Measurements from ENCODE around the gene ECPAS.

Gene ECPAS

GRCh38 chr9:111481885-111482636, 2.1 kb downstream of the ECPAS start:
- H2AFZ ChIP-seq (ENCODE audit: low read depth, low read length, severe bottlenecking) = peak overlapping the region; percentile 89
- H3K36me3 ChIP-seq (ENCODE audit: low read length) = no peaks in the 10 kb centered on the region
- H3K9ac ChIP-seq (ENCODE audit: low read length) = peak overlapping the region; percentile 64
- H4K20me1 ChIP-seq (ENCODE audit: low read depth, low read length) = no peaks in the 10 kb centered on the region
- H3K9me3 ChIP-seq (ENCODE audit: insufficient read depth, low read length) = no peaks in the 10 kb centered on the region
- H3F3A ChIP-seq (ENCODE audit: insufficient read depth) = 0 out of 2 replicates have a peak, but pooled peaks cover 8% of the 10 kb centered on the region
- no peaks in the 10 kb centered on the region for H3K27me3 ChIP-seq (ENCODE audit: low read length)
- H3K4me2 ChIP-seq (ENCODE audit: low read depth, low read length, poor library complexity, severe bottlenecking) = peak overlapping the region; percentile 61
- H3K27ac ChIP-seq (ENCODE audit: low read depth, low read length) = no peak overlapping the region
- no peaks in the 10 kb centered on the region for H3K9me2 ChIP-seq (replicated peaks; ENCODE audit: insufficient read depth, low read length)
- peak overlapping the region; percentile 60 for H3K4me3 ChIP-seq (ENCODE audit: insufficient read depth, low read length, poor library complexity, severe bottlenecking)
- peaks cover 44% of the 10 kb centered on the region for H3K79me2 ChIP-seq (ENCODE audit: insufficient read depth, low read length)
- no peak for TF ChIP-seq CTCF (IDR thresholded peaks at IDR 0.05; ENCODE audit: insufficient read depth, low read length, poor library complexity, severe bottlenecking)
- TF ChIP-seq EZH2phosphoT487 (conservative IDR thresholded peaks at IDR 0.05; ENCODE audit: low read length) = no peak

- no peak overlapping the region for H3K4me3 ChIP-seq (ENCODE audit: insufficient read depth, low read length, poor library complexity, severe bottlenecking)
- peaks cover 75% of the 10 kb centered on the region for H3K79me2 ChIP-seq (ENCODE audit: insufficient read depth, low read length)
- no peaks in the 10 kb centered on the region for H3K9me2 ChIP-seq (replicated peaks; ENCODE audit: insufficient read depth, low read length)
- H3K27ac ChIP-seq (ENCODE audit: low read depth, low read length) = no peak overlapping the region
- H3K4me2 ChIP-seq (ENCODE audit: low read depth, low read length, poor library complexity, severe bottlenecking) = no peak overlapping the region
- H2AFZ ChIP-seq (ENCODE audit: low read depth, low read length, severe bottlenecking) = no peak overlapping the region
- no peak overlapping the region for H3K9ac ChIP-seq (ENCODE audit: low read length)
- TF ChIP-seq EZH2phosphoT487 (conservative IDR thresholded peaks at IDR 0.05; ENCODE audit: low read length) = no peak
- no peak for TF ChIP-seq CTCF (IDR thresholded peaks at IDR 0.05; ENCODE audit: insufficient read depth, low read length, poor library complexity, severe bottlenecking)
- H3F3A ChIP-seq (ENCODE audit: insufficient read depth) = 0 out of 2 replicates have a peak, but pooled peaks cover 8% of the 10 kb centered on the region
- no peaks in the 10 kb centered on the region for H4K20me1 ChIP-seq (ENCODE audit: low read depth, low read length)
- H3K9me3 ChIP-seq (ENCODE audit: insufficient read depth, low read length) = no peaks in the 10 kb centered on the region
- no peaks in the 10 kb centered on the region for H3K36me3 ChIP-seq (ENCODE audit: low read length)
- H3K27me3 ChIP-seq (ENCODE audit: low read length) = no peaks in the 10 kb centered on the region
These were observed 6.5 kb downstream of the ECPAS start for GRCh38 chr9:111477677-111478076.

- Histone ChIP-seq H3K79me2 (ENCODE audit: insufficient read depth, low read length) (peaks cover 72% of the 10 kb centered on the region), H3K27ac (ENCODE audit: low read depth, low read length) (no peak overlapping the region), H3K9me3 (ENCODE audit: insufficient read depth, low read length) (no peaks in the 10 kb centered on the region), H3K36me3 (ENCODE audit: low read length) (no peaks in the 10 kb centered on the region), H2AFZ (ENCODE audit: low read depth, low read length, severe bottlenecking) (no peak overlapping the region), H3K9ac (ENCODE audit: low read length) (no peak overlapping the region), H3K4me2 (ENCODE audit: low read depth, low read length, poor library complexity, severe bottlenecking) (no peak overlapping the region), H3K9me2 (replicated peaks; ENCODE audit: insufficient read depth, low read length) (no peaks in the 10 kb centered on the region), H4K20me1 (ENCODE audit: low read depth, low read length) (no peaks in the 10 kb centered on the region), H3K4me3 (ENCODE audit: insufficient read depth, low read length, poor library complexity, severe bottlenecking) (no peak overlapping the region), H3F3A (ENCODE audit: insufficient read depth) (no peaks in the 10 kb centered on the region), H3K27me3 (ENCODE audit: low read length) (no peaks in the 10 kb centered on the region)
- TF ChIP-seq CTCF (IDR thresholded peaks at IDR 0.05; ENCODE audit: insufficient read depth, low read length, poor library complexity, severe bottlenecking) (no peak), EZH2phosphoT487 (conservative IDR thresholded peaks at IDR 0.05; ENCODE audit: low read length) (no peak)
These were observed 9.0 kb downstream of the ECPAS start for GRCh38 chr9:111475195-111475594.

All from SU-DHL-6 (cell line).